ENCODE data around the gene MAPK10.

DNA sequence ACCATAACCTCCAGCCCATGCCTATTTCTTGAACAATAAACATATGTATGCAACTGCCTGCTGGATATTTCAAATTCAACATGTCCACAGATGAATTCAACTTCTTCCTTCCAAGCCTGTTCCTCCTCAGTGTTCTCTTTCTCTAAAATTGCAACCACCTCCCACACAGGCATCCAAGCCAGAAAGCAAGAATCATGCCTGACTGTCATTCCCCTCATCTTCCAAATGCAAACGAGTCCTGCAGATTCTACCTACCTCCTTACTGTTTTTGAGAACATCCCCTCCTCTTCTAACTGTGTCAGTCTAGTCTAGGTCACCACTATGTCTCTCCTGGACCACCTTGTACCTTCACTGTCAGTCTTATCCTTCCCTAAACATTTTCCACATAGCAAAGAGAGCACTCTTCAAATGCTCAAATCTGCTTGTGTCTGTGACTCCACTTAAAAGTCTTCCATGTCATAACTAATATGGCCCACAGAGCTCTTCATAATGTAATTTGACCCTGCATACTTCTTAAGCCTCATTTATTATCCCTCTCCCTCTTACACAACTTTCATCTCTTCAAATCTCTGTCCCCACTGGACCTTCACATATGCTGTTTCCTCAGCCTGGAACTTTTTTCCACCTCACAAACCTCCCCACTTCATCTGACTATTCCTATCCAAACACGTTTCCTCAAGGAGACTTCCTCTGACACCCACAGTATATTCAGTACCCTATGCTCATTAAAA lies 25.7 kb downstream of the MAPK10 start:
- TF ChIP-seq POLR2A (IDR thresholded peaks at IDR 0.05; ENCODE audit: low read depth, low read length) (no peak), POLR2AphosphoS5 (IDR thresholded peaks at IDR 0.05; ENCODE audit: low read depth, low read length) (no peak)

Measured in GM12892 (cell line).